ENCODE data around the gene GRID2.

Gene GRID2

GRCh38 chr4:93814722-93815121, 1511.0 kb downstream of the GRID2 start:
- Mint-ChIP-seq H3K4me3 (no peak overlapping the region), H3K27ac (no peak overlapping the region), H3K9me3 (peaks cover 6% of the 10 kb centered on the region), H3K36me3 (no peaks in the 10 kb centered on the region), H3K4me1 (no peaks in the 10 kb centered on the region)
- DNase-seq (ENCODE audit: low spot score in 2 of 2) (no peak), ATAC-seq (no peak)
